Hepatic stellate cell (primary cell): ENCODE data around the gene CEP112.

ENCODE experiments used
- DNase-seq: peaks from one replicate; pipeline ENCODE4 v3.0.0; 2011; ENCODE audit warnings: low spot score

CEP112 gene

GRCh38 chr17:65593092-65593854 is 598.7 kb downstream of the CEP112 start:
- no peak for DNase-seq

DNA sequence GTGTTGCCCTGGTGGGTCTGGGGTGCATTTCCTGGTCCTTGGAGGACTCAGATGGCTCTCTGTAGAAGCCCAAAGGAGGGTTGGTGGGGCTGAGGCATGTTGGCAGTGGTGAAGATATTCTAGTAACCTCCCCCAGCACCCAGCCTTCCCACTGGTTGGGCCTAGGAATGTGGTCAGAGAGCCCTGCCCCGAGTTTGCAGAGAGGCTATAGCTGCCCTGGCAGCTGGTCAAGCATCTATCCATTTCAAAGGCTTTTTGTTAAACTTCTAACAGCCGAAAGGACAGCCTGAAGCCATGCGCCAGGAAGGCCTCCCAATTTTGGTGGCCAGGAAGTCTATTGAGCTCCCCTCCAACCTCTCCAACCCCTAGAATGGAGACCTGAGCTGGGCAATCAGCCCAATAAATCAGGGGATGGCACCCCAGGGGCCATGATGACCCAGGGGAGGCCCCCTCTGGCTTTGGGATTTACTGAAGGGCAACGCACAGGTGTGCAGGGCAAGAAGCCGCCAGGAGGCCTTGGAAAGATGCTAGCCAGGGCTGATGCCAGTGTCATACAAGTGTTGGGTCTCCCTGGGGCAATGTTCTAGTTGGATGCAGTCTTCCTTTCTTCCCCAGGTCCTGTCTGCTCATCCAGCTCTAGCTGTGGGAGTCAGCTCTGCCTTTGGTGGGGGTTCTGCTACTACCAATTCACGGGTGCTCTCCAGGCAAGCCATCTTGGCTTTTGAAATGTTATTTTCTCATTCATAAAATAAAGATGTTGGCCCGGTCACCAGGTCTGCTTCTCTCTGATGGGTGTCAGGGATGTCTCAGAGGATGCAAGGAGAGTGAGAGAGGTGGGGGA is 599.6 kb downstream of the CEP112 start:
- DNase-seq: no peak

DNA sequence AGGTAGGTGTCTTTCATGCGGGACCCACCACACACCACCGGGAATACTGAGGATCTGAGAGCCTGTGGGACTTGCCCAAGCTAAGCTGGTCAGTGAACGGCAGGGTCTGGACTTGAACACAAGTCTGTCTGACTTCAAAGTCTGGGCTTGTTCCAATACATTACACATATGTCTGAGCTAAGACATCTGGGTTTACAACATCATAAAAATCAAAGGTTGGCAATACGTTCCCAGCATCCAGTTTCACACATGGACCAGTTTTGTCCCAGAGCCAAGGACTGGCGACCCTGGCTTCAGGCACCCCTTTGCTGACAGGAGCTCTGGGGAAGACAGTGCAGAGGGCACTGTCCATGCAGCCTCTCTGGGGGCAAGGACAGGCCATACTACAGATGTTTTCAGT is 602.6 kb downstream of the CEP112 start:
- DNase-seq: no peak

- no peak for DNase-seq
These were observed 603.6 kb downstream of the CEP112 start for GRCh38 chr17:65588181-65588808.

GRCh38 chr17:65587534-65588180 is 604.3 kb downstream of the CEP112 start:
- DNase-seq: no peak

- no peak for DNase-seq
These were observed 605.0 kb downstream of the CEP112 start for GRCh38 chr17:65586899-65587298.
